Suprapubic skin (tissue), 4 donors: Measurements from ENCODE around the gene SLC2A1.

Experiments used
- EP300 ChIP-seq: sonication (generic); formaldehyde crosslinking; IDR thresholded peaks from one replicate; pipeline ENCODE4 v1.6.1; 2017; ENCODE audit warnings: antibody characterized with exemption
- POLR2A ChIP-seq, 2 donors: fragments of 450-650 bp; IDR thresholded peaks; one replicate each; pipeline ENCODE4 v1.6.1; 2017; ENCODE audit warnings: antibody characterized with exemption in 2 of 2, mild to moderate bottlenecking in 2 of 2, moderate library complexity in 2 of 2
- POLR2AphosphoS5 ChIP-seq, 3 donors: sonication (generic); formaldehyde crosslinking; IDR thresholded peaks; one replicate each; pipeline ENCODE4 v1.6.1; 2017; ENCODE audit warnings: antibody characterized with exemption in 3 of 3
- TF ChIP-seq, protein P1 (sequence below), 2 donors: fragments of 200-600 bp in 1 of 2; fragments of 450-650 bp in 1 of 2; sonication (generic) in 1 of 2; IDR thresholded peaks; one replicate each; pipeline ENCODE4 v1.5.1; 2016 to 2019; ENCODE audit warnings: antibody characterized with exemption in 2 of 2, mild to moderate bottlenecking in 1 of 2, moderate library complexity in 1 of 2

DNA sequence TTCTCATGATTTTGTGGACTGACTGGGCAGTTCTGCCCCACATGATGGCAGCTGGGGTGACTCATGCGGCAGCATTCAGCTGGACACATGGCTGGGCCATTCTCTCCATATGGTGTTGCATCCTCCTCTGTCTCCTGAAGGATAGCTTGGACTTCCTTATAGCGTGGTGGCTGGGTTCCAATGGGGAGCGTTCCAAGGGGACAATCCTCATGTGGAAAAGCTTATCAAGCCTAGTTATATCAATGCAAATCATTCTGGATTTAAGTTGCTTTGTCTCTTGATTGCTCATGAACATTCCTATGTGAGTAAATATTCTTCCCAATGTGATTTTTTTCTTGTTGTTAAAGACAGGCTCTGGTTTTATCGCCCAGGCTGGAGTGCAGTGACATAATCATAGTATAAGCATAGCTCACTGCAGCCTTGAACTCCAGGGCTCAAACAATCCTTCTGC lies 13.2 kb upstream of the SLC2A1 start:
- TF ChIP-seq, protein P1, sequence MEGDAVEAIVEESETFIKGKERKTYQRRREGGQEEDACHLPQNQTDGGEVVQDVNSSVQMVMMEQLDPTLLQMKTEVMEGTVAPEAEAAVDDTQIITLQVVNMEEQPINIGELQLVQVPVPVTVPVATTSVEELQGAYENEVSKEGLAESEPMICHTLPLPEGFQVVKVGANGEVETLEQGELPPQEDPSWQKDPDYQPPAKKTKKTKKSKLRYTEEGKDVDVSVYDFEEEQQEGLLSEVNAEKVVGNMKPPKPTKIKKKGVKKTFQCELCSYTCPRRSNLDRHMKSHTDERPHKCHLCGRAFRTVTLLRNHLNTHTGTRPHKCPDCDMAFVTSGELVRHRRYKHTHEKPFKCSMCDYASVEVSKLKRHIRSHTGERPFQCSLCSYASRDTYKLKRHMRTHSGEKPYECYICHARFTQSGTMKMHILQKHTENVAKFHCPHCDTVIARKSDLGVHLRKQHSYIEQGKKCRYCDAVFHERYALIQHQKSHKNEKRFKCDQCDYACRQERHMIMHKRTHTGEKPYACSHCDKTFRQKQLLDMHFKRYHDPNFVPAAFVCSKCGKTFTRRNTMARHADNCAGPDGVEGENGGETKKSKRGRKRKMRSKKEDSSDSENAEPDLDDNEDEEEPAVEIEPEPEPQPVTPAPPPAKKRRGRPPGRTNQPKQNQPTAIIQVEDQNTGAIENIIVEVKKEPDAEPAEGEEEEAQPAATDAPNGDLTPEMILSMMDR (IDR thresholded peaks at IDR 0.05), result no peak
- TF ChIP-seq POLR2A (IDR thresholded peaks at IDR 0.05), result no peak
- no peak for TF ChIP-seq EP300
- no peak for TF ChIP-seq POLR2AphosphoS5 (IDR thresholded peaks at IDR 0.05)
